Measurements from ENCODE around the gene RHOB.
A peak's percentile ranks its signal among the peaks of the same experiment; 100 is the strongest.

GRCh38 chr2:20419007-20419576 is 27.8 kb upstream of the RHOB start:
- no peak for TF ChIP-seq PHB2 (IDR thresholded peaks at IDR 0.05; ENCODE audit: partially characterized antibody)
- TF ChIP-seq KDM2A (CRISPR knock-in tag; IDR thresholded peaks at IDR 0.05; ENCODE audit: borderline replicate concordance, low read depth) = no peak
- TF ChIP-seq, protein P1, sequence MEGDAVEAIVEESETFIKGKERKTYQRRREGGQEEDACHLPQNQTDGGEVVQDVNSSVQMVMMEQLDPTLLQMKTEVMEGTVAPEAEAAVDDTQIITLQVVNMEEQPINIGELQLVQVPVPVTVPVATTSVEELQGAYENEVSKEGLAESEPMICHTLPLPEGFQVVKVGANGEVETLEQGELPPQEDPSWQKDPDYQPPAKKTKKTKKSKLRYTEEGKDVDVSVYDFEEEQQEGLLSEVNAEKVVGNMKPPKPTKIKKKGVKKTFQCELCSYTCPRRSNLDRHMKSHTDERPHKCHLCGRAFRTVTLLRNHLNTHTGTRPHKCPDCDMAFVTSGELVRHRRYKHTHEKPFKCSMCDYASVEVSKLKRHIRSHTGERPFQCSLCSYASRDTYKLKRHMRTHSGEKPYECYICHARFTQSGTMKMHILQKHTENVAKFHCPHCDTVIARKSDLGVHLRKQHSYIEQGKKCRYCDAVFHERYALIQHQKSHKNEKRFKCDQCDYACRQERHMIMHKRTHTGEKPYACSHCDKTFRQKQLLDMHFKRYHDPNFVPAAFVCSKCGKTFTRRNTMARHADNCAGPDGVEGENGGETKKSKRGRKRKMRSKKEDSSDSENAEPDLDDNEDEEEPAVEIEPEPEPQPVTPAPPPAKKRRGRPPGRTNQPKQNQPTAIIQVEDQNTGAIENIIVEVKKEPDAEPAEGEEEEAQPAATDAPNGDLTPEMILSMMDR (CRISPR knock-in tag; IDR thresholded peaks at IDR 0.05) = no peak
- TF ChIP-seq, protein P2, sequence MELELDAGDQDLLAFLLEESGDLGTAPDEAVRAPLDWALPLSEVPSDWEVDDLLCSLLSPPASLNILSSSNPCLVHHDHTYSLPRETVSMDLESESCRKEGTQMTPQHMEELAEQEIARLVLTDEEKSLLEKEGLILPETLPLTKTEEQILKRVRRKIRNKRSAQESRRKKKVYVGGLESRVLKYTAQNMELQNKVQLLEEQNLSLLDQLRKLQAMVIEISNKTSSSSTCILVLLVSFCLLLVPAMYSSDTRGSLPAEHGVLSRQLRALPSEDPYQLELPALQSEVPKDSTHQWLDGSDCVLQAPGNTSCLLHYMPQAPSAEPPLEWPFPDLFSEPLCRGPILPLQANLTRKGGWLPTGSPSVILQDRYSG (CRISPR knock-in tag; IDR thresholded peaks at IDR 0.05) = no peak
- TF ChIP-seq AGO2 (optimal IDR thresholded peaks at IDR 0.05; ENCODE audit: low read depth, low read length) = no peak
- TF ChIP-seq, protein P3, sequence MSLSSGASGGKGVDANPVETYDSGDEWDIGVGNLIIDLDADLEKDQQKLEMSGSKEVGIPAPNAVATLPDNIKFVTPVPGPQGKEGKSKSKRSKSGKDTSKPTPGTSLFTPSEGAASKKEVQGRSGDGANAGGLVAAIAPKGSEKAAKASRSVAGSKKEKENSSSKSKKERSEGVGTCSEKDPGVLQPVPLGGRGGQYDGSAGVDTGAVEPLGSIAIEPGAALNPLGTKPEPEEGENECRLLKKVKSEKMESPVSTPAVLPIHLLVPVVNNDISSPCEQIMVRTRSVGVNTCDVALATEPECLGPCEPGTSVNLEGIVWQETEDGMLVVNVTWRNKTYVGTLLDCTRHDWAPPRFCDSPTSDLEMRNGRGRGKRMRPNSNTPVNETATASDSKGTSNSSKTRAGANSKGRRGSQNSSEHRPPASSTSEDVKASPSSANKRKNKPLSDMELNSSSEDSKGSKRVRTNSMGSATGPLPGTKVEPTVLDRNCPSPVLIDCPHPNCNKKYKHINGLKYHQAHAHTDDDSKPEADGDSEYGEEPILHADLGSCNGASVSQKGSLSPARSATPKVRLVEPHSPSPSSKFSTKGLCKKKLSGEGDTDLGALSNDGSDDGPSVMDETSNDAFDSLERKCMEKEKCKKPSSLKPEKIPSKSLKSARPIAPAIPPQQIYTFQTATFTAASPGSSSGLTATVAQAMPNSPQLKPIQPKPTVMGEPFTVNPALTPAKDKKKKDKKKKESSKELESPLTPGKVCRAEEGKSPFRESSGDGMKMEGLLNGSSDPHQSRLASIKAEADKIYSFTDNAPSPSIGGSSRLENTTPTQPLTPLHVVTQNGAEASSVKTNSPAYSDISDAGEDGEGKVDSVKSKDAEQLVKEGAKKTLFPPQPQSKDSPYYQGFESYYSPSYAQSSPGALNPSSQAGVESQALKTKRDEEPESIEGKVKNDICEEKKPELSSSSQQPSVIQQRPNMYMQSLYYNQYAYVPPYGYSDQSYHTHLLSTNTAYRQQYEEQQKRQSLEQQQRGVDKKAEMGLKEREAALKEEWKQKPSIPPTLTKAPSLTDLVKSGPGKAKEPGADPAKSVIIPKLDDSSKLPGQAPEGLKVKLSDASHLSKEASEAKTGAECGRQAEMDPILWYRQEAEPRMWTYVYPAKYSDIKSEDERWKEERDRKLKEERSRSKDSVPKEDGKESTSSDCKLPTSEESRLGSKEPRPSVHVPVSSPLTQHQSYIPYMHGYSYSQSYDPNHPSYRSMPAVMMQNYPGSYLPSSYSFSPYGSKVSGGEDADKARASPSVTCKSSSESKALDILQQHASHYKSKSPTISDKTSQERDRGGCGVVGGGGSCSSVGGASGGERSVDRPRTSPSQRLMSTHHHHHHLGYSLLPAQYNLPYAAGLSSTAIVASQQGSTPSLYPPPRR (CRISPR knock-in tag; IDR thresholded peaks at IDR 0.05; ENCODE audit: borderline replicate concordance) = no peak
- no peak for TF ChIP-seq RNF219 (CRISPR knock-in tag; IDR thresholded peaks at IDR 0.05)
- peak; percentile 53; the same call in 1 of the 2 replicates for TF ChIP-seq ZNF414 (CRISPR knock-in tag; IDR thresholded peaks at IDR 0.05)
- no peak for TF ChIP-seq ZNF572 (CRISPR knock-in tag; IDR thresholded peaks at IDR 0.05)
- TF ChIP-seq HMG20B (CRISPR knock-in tag; conservative IDR thresholded peaks at IDR 0.05) = no peak
- TF ChIP-seq BHLHE40 (IDR thresholded peaks at IDR 0.05; ENCODE audit: low read length) = no peak
- TF ChIP-seq ZNF577 (CRISPR knock-in tag; IDR thresholded peaks at IDR 0.05; ENCODE audit: borderline replicate concordance, low read depth) = no peak
- TF ChIP-seq, protein P4, sequence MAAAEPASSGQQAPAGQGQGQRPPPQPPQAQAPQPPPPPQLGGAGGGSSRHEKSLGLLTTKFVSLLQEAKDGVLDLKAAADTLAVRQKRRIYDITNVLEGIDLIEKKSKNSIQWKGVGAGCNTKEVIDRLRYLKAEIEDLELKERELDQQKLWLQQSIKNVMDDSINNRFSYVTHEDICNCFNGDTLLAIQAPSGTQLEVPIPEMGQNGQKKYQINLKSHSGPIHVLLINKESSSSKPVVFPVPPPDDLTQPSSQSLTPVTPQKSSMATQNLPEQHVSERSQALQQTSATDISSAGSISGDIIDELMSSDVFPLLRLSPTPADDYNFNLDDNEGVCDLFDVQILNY (CRISPR knock-in tag; conservative IDR thresholded peaks at IDR 0.05) = no peak
- no peak; the same call in 1 of the 2 replicates for TF ChIP-seq AFF4 (CRISPR knock-in tag; IDR thresholded peaks at IDR 0.05)
